ENCODE measurements around the gene CLIC3. TPM values are rescaled to one million over a fixed set of nuclear protein-coding genes. Genes with fewer than 3 reads are reported as not detected.

The CLIC3 gene
- total and polyA plus RNA-seq, 11 donors: 1.5 to 16.7 (median 5.0) TPM

DNA sequence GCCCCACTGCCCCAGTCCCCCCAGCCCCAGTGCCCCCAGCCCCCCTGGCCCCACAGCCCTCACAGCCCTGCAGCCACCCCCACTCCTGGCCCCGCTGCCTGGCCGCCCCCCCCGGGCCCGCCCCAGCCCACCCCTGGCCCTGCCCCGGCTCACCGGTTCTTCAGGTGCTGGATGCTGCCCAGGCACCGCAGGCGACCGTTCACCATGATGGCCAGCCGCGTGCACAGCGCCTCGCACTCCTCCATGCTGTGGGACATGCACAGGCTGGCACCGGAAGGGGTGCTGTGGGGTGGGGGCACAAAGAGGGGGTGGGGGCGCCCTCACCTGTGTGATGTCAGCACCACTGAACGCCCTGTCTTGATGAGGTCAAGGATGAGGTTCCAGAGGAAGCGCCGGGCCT, 12.8 kb upstream of the CLIC3 start:
- H3K27me3 ChIP-seq: no peaks in the 10 kb centered on the region
- TF ChIP-seq, protein P1, sequence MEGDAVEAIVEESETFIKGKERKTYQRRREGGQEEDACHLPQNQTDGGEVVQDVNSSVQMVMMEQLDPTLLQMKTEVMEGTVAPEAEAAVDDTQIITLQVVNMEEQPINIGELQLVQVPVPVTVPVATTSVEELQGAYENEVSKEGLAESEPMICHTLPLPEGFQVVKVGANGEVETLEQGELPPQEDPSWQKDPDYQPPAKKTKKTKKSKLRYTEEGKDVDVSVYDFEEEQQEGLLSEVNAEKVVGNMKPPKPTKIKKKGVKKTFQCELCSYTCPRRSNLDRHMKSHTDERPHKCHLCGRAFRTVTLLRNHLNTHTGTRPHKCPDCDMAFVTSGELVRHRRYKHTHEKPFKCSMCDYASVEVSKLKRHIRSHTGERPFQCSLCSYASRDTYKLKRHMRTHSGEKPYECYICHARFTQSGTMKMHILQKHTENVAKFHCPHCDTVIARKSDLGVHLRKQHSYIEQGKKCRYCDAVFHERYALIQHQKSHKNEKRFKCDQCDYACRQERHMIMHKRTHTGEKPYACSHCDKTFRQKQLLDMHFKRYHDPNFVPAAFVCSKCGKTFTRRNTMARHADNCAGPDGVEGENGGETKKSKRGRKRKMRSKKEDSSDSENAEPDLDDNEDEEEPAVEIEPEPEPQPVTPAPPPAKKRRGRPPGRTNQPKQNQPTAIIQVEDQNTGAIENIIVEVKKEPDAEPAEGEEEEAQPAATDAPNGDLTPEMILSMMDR (IDR thresholded peaks at IDR 0.05): no peak
- no peak for TF ChIP-seq POLR2A (IDR thresholded peaks at IDR 0.05)
- H3K4me3 ChIP-seq: no peak overlapping the region
- WGBS, 4 donors: 93 to 98% (median 94%) methylated on average over 9 to 18 of the region's 18 CpGs
- peaks cover 0 to 52% (median 19%) of the 10 kb centered on the region in 9 donors for H3K36me3 ChIP-seq
- peaks cover 0 to 6% (median 0%) of the 10 kb centered on the region in 12 donors for H3K9me3 ChIP-seq
- H3K4me1 ChIP-seq: peaks cover 0 to 7% (median 0%) of the 10 kb centered on the region in 12 donors
- DNase-seq (no peak), ATAC-seq (no peak)
- no peak overlapping the region for H3K27ac ChIP-seq
- intact Hi-C loops (cut with DNase I): no loop called here

DNA sequence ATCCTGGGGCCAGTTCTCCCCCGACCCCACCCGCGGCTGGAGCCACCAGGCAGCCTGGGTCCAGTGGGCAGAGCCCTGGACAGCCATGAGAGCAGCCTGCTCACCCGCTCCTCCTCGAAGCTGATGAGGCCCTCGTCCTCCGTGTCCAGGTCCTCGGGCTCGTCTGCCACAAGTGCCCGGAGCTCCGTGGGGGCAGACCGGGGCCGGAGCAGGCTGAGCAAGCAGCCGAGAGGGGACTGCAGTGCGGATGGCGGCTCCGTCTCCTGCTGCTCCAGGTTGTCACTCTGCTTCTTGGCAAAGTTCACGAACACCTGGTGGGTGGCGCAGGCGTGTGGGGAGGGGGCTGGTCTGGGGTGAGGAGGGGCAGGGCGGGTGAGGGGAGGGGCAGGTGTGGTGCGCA, 11.9 kb upstream of the CLIC3 start:
- 84 to 92% (median 86%) methylated on average over 3 to 22 of the region's 22 CpGs for WGBS, 4 donors
- H3K27ac ChIP-seq: no peak overlapping the region
- peaks cover 0 to 7% (median 0%) of the 10 kb centered on the region in 12 donors for H3K4me1 ChIP-seq
- H3K36me3 ChIP-seq: peaks cover 0 to 43% (median 19%) of the 10 kb centered on the region in 9 donors
- no peak for ATAC-seq
- TF ChIP-seq, protein P1 (IDR thresholded peaks at IDR 0.05): no peak
- no peak for TF ChIP-seq POLR2A (IDR thresholded peaks at IDR 0.05)
- intact Hi-C loops (cut with DNase I): no loop called here
- H3K9me3 ChIP-seq: peaks cover 0 to 6% (median 0%) of the 10 kb centered on the region in 12 donors
- H3K4me3 ChIP-seq: no peak overlapping the region
- DNase-seq: no peak
- H3K27me3 ChIP-seq: no peaks in the 10 kb centered on the region

DNA sequence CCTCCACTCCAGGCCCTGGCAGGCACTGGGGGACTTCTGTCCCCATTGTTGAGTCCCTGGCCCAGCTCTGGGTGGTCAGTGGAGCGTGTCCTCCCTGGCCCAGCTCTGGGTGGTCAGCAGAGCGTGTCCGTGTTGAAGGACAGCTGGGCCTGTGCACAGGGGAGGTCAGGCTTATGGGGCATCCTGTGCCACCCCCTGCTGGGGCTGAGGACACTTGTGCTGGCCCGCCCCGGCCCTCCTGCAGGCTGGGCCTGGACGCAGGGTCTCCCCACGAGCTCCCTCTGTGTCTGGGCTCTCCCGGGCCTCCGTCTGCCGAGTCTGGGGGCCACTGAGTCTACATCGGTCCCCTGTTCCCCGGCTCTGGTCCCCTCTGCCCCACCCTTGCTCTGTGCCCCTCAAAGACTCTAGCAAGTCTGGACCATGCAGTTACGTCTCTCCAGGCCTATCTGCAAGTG, 11.5 kb upstream of the CLIC3 start:
- TF ChIP-seq POLR2A (IDR thresholded peaks at IDR 0.05): no peak
- TF ChIP-seq, protein P1 (IDR thresholded peaks at IDR 0.05): no peak
- H3K4me3 ChIP-seq: no peak overlapping the region
- DNase-seq (no peak), ATAC-seq (peak in 1 of 4 donors; percentile 14)
- H3K9me3 ChIP-seq: peaks cover 0 to 6% (median 0%) of the 10 kb centered on the region in 12 donors
- intact Hi-C loops (cut with DNase I): no loop called here
- peaks cover 0 to 40% (median 19%) of the 10 kb centered on the region in 9 donors for H3K36me3 ChIP-seq
- WGBS, 4 donors: 82 to 92% (median 89%) methylated on average over 5 to 13 of the region's 13 CpGs
- no peak overlapping the region for H3K27ac ChIP-seq
- no peaks in the 10 kb centered on the region for H3K27me3 ChIP-seq
- peaks cover 0 to 7% (median 0%) of the 10 kb centered on the region in 12 donors for H3K4me1 ChIP-seq

DNA sequence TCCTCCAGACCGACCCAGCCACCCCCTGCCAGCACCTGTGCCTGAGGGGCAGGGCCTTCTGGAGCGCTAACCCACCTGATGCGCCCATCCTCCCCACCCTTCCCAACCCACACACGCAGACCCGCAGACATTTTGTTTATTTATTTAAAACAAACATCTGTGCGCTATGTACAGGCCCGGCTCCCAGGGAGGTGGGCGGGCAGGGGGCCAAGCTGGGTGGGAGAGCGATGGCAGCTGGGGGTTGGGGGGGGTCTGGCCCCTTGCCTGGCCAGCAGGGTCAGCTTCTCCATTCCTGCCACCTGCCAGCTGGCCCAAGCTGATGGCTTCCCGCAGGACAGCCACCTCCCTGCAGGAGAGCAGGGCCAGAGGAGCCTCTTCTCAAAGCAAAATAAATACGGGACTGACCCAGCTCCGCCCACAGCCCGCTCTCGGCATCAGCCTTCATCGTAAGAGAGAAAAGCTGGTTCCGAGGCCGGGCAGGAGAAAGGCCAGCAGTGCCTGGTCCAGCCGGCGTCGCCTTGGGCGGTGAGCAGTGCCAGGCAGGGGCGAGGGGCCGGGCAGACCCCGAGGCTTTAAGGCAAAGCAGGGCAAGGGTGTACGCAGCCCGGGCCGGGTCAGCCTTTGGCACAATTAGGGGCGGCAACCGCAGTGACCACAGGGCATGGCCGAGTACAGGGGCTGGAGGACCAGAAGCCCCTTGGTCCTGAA, 10.9 kb upstream of the CLIC3 start:
- H3K9me3 ChIP-seq: peaks cover 0 to 6% (median 0%) of the 10 kb centered on the region in 12 donors
- TF ChIP-seq, protein P1 (IDR thresholded peaks at IDR 0.05): no peak
- no peak for TF ChIP-seq POLR2A (IDR thresholded peaks at IDR 0.05)
- H3K27me3 ChIP-seq: no peaks in the 10 kb centered on the region
- peaks cover 0 to 34% (median 13%) of the 10 kb centered on the region in 9 donors for H3K36me3 ChIP-seq
- DNase-seq (no peak), ATAC-seq (peak in 1 of 4 donors; percentile 12)
- WGBS, 4 donors: 76 to 87% (median 85%) methylated on average over 25 to 30 of the region's 30 CpGs
- intact Hi-C loops (cut with DNase I): no loop called here
- peaks cover 0 to 7% (median 0%) of the 10 kb centered on the region in 12 donors for H3K4me1 ChIP-seq
- no peak overlapping the region for H3K27ac ChIP-seq
- no peak overlapping the region for H3K4me3 ChIP-seq
